ENCODE results near the gene SOBP.

The SOBP gene

GRCh38 chr6:107543567-107543966 is 53.6 kb downstream of the SOBP start:
- no peak for TF ChIP-seq CTCF (conservative IDR thresholded peaks at IDR 0.05; ENCODE audit: low read depth, low read length)
- Histone ChIP-seq H4K20me1 (ENCODE audit: insufficient read depth) (no peaks in the 10 kb centered on the region), H3K4me1 (ENCODE audit: low read depth, poor library complexity, severe bottlenecking) (peaks cover 44% of the 10 kb centered on the region), H3K36me3 (ENCODE audit: insufficient read depth) (no peaks in the 10 kb centered on the region), H3K4me3 (IDR thresholded peaks at IDR 0.05; ENCODE audit: insufficient read depth, low read depth, low read length) (no peak overlapping the region), H3K27me3 (ENCODE audit: insufficient read depth, low read depth) (no peaks in the 10 kb centered on the region), H3K79me2 (ENCODE audit: insufficient read depth, low read depth) (no peaks in the 10 kb centered on the region), H3K27ac (no peak overlapping the region), H2AFZ (ENCODE audit: low read depth) (no peak overlapping the region), H3K9ac (no peak overlapping the region), H3K4me2 (no peak overlapping the region)

GRCh38 chr6:107545763-107546162 is 55.8 kb downstream of the SOBP start:
- H3K27me3 ChIP-seq (ENCODE audit: insufficient read depth, low read depth): no peaks in the 10 kb centered on the region
- no peaks in the 10 kb centered on the region for H3K36me3 ChIP-seq (ENCODE audit: insufficient read depth)
- no peak overlapping the region for H3K27ac ChIP-seq
- no peak for TF ChIP-seq CTCF (conservative IDR thresholded peaks at IDR 0.05; ENCODE audit: low read depth, low read length)
- no peak overlapping the region for H3K4me2 ChIP-seq
- no peak overlapping the region for H2AFZ ChIP-seq (ENCODE audit: low read depth)
- H3K4me1 ChIP-seq (ENCODE audit: low read depth, poor library complexity, severe bottlenecking): peaks cover 22% of the 10 kb centered on the region
- H4K20me1 ChIP-seq (ENCODE audit: insufficient read depth): no peaks in the 10 kb centered on the region
- no peak overlapping the region for H3K4me3 ChIP-seq (IDR thresholded peaks at IDR 0.05; ENCODE audit: insufficient read depth, low read depth, low read length)
- no peak overlapping the region for H3K9ac ChIP-seq
- no peaks in the 10 kb centered on the region for H3K79me2 ChIP-seq (ENCODE audit: insufficient read depth, low read depth)

- H3K36me3 ChIP-seq (ENCODE audit: insufficient read depth): no peaks in the 10 kb centered on the region
- no peaks in the 10 kb centered on the region for H4K20me1 ChIP-seq (ENCODE audit: insufficient read depth)
- no peak for TF ChIP-seq CTCF (conservative IDR thresholded peaks at IDR 0.05; ENCODE audit: low read depth, low read length)
- H2AFZ ChIP-seq (ENCODE audit: low read depth): no peak overlapping the region
- H3K27ac ChIP-seq: no peak overlapping the region
- no peaks in the 10 kb centered on the region for H3K79me2 ChIP-seq (ENCODE audit: insufficient read depth, low read depth)
- H3K4me1 ChIP-seq (ENCODE audit: low read depth, poor library complexity, severe bottlenecking): peaks cover 11% of the 10 kb centered on the region
- H3K9ac ChIP-seq: no peak overlapping the region
- no peak overlapping the region for H3K4me2 ChIP-seq
- no peaks in the 10 kb centered on the region for H3K27me3 ChIP-seq (ENCODE audit: insufficient read depth, low read depth)
- H3K4me3 ChIP-seq (IDR thresholded peaks at IDR 0.05; ENCODE audit: insufficient read depth, low read depth, low read length): no peak overlapping the region
Observed at GRCh38 chr6:107546691-107547450, 57.0 kb downstream of the SOBP start.

GRCh38 chr6:107547451-107547840 is 57.5 kb downstream of the SOBP start:
- Histone ChIP-seq H3K27me3 (ENCODE audit: insufficient read depth, low read depth) (no peaks in the 10 kb centered on the region), H3K79me2 (ENCODE audit: insufficient read depth, low read depth) (no peaks in the 10 kb centered on the region), H3K9ac (no peak overlapping the region), H3K36me3 (ENCODE audit: insufficient read depth) (no peaks in the 10 kb centered on the region), H3K4me1 (ENCODE audit: low read depth, poor library complexity, severe bottlenecking) (peaks cover 6% of the 10 kb centered on the region), H4K20me1 (ENCODE audit: insufficient read depth) (no peaks in the 10 kb centered on the region), H3K27ac (no peak overlapping the region), H2AFZ (ENCODE audit: low read depth) (no peak overlapping the region), H3K4me3 (IDR thresholded peaks at IDR 0.05; ENCODE audit: insufficient read depth, low read depth, low read length) (no peak overlapping the region), H3K4me2 (no peak overlapping the region)
- TF ChIP-seq CTCF (conservative IDR thresholded peaks at IDR 0.05; ENCODE audit: low read depth, low read length): no peak

All from KMS-11 (cell line).